ENCODE data around the gene TBKBP1. TPM values are rescaled to one million over a fixed set of nuclear protein-coding genes. Genes with fewer than 3 reads are reported as not detected.

TBKBP1 gene
- total and polyA plus RNA-seq, 2 of the 4 experiments (the other 2 are of a cell fraction) = 3.4 to 8.5 TPM

DNA sequence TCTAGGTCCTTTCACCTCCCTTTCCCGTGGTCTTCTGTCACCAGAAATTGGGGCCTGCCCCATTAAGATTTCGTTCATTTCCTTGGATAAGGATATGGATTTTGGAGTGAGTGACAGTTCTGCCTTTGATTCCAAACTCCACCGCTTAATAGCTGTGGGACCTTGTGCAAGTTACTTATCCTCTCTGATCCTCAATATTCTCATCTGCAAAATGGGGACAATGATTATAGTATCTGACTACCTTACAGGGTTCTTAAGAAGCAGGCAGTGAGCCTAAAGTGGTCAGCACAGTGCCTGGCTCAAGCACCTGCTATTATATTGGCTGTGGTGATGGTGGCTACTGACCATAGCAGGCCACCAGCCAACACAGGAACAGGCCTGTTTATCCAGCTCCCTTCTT lies 15.6 kb downstream of the TBKBP1 start:
- no peak overlapping the region for H2BK20ac ChIP-seq (ENCODE audit: low read depth, low read length)
- H3K4me2 ChIP-seq (ENCODE audit: low read depth, low read length) = no peak overlapping the region
- peaks cover 10% of the 10 kb centered on the region for H4K20me1 ChIP-seq (ENCODE audit: insufficient read depth, low read length)
- no CpG with 5 or more reads among the region's 3 CpGs for WGBS, 2 experiments (ENCODE audit: extremely low coverage in 2 of 2, insufficient read length in 1 of 2)
- H2BK5ac ChIP-seq (ENCODE audit: low read depth, low read length, poor library complexity, severe bottlenecking) = no peak overlapping the region
- ATAC-seq (ENCODE audit: low read depth) = no peak
- dilution Hi-C loops (cut with HindIII; ENCODE audit: low sequenced_read_pairs, unreplicated experiment) (no loop called here), in situ Hi-C loops (cut with MboI; ENCODE audit: low sequenced_read_pairs) (no loop called here), intact Hi-C loops (cut with micrococcal nuclease) (no loop called here)
- CTCF ChIA-PET = no interaction called here
- H4K91ac ChIP-seq (ENCODE audit: insufficient read depth, low read depth, low read length) = no peak overlapping the region
- no peak for TF ChIP-seq POLR2A (IDR thresholded peaks at IDR 0.05; ENCODE audit: low read depth, low read length)
- TF ChIP-seq MXI1 (IDR thresholded peaks at IDR 0.05; ENCODE audit: borderline replicate concordance, low read depth, low read length) = no peak
- TF ChIP-seq NFE2L2 (IDR thresholded peaks at IDR 0.05; ENCODE audit: low read depth, low read length) = no peak
- TF ChIP-seq CEBPB (IDR thresholded peaks at IDR 0.05; ENCODE audit: low read depth, low read length) = no peak
- TF ChIP-seq MAFK (IDR thresholded peaks at IDR 0.05; ENCODE audit: low read depth, low read length) = no peak
- no peak for TF ChIP-seq BHLHE40 (IDR thresholded peaks at IDR 0.05; ENCODE audit: low read depth, low read length)
- TF ChIP-seq FOS (IDR thresholded peaks at IDR 0.05; ENCODE audit: low read depth, low read length) = no peak
- TF ChIP-seq MAZ (IDR thresholded peaks at IDR 0.05; ENCODE audit: borderline replicate concordance, low read depth, low read length) = no peak
- TF ChIP-seq RAD21 (IDR thresholded peaks at IDR 0.05; ENCODE audit: low read length) = no peak
- TF ChIP-seq, protein P1, sequence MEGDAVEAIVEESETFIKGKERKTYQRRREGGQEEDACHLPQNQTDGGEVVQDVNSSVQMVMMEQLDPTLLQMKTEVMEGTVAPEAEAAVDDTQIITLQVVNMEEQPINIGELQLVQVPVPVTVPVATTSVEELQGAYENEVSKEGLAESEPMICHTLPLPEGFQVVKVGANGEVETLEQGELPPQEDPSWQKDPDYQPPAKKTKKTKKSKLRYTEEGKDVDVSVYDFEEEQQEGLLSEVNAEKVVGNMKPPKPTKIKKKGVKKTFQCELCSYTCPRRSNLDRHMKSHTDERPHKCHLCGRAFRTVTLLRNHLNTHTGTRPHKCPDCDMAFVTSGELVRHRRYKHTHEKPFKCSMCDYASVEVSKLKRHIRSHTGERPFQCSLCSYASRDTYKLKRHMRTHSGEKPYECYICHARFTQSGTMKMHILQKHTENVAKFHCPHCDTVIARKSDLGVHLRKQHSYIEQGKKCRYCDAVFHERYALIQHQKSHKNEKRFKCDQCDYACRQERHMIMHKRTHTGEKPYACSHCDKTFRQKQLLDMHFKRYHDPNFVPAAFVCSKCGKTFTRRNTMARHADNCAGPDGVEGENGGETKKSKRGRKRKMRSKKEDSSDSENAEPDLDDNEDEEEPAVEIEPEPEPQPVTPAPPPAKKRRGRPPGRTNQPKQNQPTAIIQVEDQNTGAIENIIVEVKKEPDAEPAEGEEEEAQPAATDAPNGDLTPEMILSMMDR (conservative IDR thresholded peaks at IDR 0.05; ENCODE audit: low read depth, low read length) = no peak
- no peak for TF ChIP-seq RFX5 (IDR thresholded peaks at IDR 0.05; ENCODE audit: low read depth, low read length)
- no peak for TF ChIP-seq CHD1 (IDR thresholded peaks at IDR 0.05; ENCODE audit: low read depth, low read length)
- no peak for TF ChIP-seq USF2 (IDR thresholded peaks at IDR 0.05; ENCODE audit: low read depth, low read length)
- TF ChIP-seq, protein P2, sequence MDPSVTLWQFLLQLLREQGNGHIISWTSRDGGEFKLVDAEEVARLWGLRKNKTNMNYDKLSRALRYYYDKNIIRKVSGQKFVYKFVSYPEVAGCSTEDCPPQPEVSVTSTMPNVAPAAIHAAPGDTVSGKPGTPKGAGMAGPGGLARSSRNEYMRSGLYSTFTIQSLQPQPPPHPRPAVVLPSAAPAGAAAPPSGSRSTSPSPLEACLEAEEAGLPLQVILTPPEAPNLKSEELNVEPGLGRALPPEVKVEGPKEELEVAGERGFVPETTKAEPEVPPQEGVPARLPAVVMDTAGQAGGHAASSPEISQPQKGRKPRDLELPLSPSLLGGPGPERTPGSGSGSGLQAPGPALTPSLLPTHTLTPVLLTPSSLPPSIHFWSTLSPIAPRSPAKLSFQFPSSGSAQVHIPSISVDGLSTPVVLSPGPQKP (IDR thresholded peaks at IDR 0.05; ENCODE audit: borderline replicate concordance, low read depth, low read length) = no peak
- no peak for TF ChIP-seq SMC3 (IDR thresholded peaks at IDR 0.05; ENCODE audit: low read depth, low read length)
- no peak for TF ChIP-seq RCOR1 (IDR thresholded peaks at IDR 0.05; ENCODE audit: insufficient replicate concordance, low read length)
- POLR2A ChIA-PET (ENCODE audit: unreplicated experiment) = no interaction called here
- no peak overlapping the region for H4K8ac ChIP-seq (ENCODE audit: low read depth in 2 of 2, low read length in 2 of 2)
- peaks cover 15% of the 10 kb centered on the region; the same call in 1 of the 2 replicates for H3K36me3 ChIP-seq (ENCODE audit: control insufficient read depth, insufficient read depth, low read length)
- H3K79me1 ChIP-seq (ENCODE audit: low read depth in 1 of 2, low read length in 2 of 2) = no peaks in the 10 kb centered on the region
- no peak overlapping the region for H3K4ac ChIP-seq (ENCODE audit: low read depth, low read length)
- H3K27ac ChIP-seq (ENCODE audit: insufficient read depth, low read length) = no peak overlapping the region
- no peak for DNase-seq
- no peak overlapping the region for H3K23ac ChIP-seq (ENCODE audit: low read depth, low read length)
- 0 out of 2 replicates have a peak, but pooled peaks cover 1% of the 10 kb centered on the region for H3K4me1 ChIP-seq (ENCODE audit: control insufficient read depth, insufficient read depth, low read length)
- H3K18ac ChIP-seq (ENCODE audit: low read depth, low read length) = no peak overlapping the region
- no peak overlapping the region for H3K14ac ChIP-seq (replicated peaks; ENCODE audit: low read depth, low read length)
- no peak overlapping the region for H2AK5ac ChIP-seq (ENCODE audit: low read depth, low read length)
- peaks cover 27% of the 10 kb centered on the region for H3K27me3 ChIP-seq (ENCODE audit: control insufficient read depth, insufficient read depth, low read length)
- H3K9me3 ChIP-seq (ENCODE audit: control insufficient read depth, insufficient read depth, low read length) = no peaks in the 10 kb centered on the region
- no peak overlapping the region for H3K4me3 ChIP-seq (ENCODE audit: insufficient read depth, low read depth, low read length)
- no peak overlapping the region for H3K56ac ChIP-seq (ENCODE audit: extremely low read depth, insufficient read depth, low read length)
- no peak overlapping the region for H2BK15ac ChIP-seq (ENCODE audit: low read depth, low read length)
- H3K9ac ChIP-seq (ENCODE audit: low read depth, low read length) = no peak overlapping the region
- no peak overlapping the region for H2AK9ac ChIP-seq (replicated peaks; ENCODE audit: low read depth, low read length, poor library complexity)
- H2AFZ ChIP-seq (replicated peaks; ENCODE audit: low read length, poor library complexity) = no peak overlapping the region
- H4K5ac ChIP-seq (ENCODE audit: low read depth, low read length) = no peak overlapping the region
- no peak overlapping the region for H2BK120ac ChIP-seq (ENCODE audit: low read depth, low read length)
- BruUV-seq (replicated peaks) = no TSS peak
- H3K9me1 ChIP-seq (ENCODE audit: insufficient read depth, low read length) = peaks cover 3% of the 10 kb centered on the region; the same call in 1 of the 2 replicates

Measured in IMR-90 (cell line).